Activated T-helper 2 cell treated with anti-CD3 and anti-CD28 coated beads, Interferon-gamma antibody, Interleukin-2, Interleukin-4, amounts not matched to agents 10 μg/mL and 5 μg/mL and 100 μg/mL, durations not matched to agents 14 hours and 24 hours and 36 hours (primary cell): ENCODE results near the gene RBM19. TPM values are rescaled to one million over a fixed set of nuclear protein-coding genes. Genes with fewer than 3 reads are reported as not detected.
A peak's percentile ranks its signal among the peaks of the same experiment; 100 is the strongest.

Experiments
- DNase-seq: peaks from one replicate; pipeline ENCODE4 v3.0.0; 2021; ENCODE audit warnings: low spot score
- H3K27ac Mint-ChIP-seq: one replicate; pipeline ENCODE4 v1.8.0; 2021; ENCODE audit warnings: mixed read lengths
- H3K27me3 Mint-ChIP-seq: one replicate; pipeline ENCODE4 v1.8.0; 2021; ENCODE audit warnings: low read depth, mixed read lengths
- H3K36me3 Mint-ChIP-seq: one replicate; pipeline ENCODE4 v1.8.0; 2021; ENCODE audit warnings: low read depth, mixed read lengths
- H3K4me1 Mint-ChIP-seq: one replicate; pipeline ENCODE4 v1.8.0; 2021; ENCODE audit warnings: low read depth, mixed read lengths
- H3K4me3 Mint-ChIP-seq: one replicate; pipeline ENCODE4 v1.8.0; 2021; ENCODE audit warnings: low read depth, mild to moderate bottlenecking, moderate library complexity, mixed read lengths
- H3K9me3 Mint-ChIP-seq: one replicate; pipeline ENCODE4 v1.8.0; 2021; ENCODE audit warnings: mixed read lengths
- intact Hi-C: fragments of 100-400 bp; cut with micrococcal nuclease; formaldehyde crosslinking; loops from one replicate; pipeline ENCODE4 v1.15.1; 2023
- total RNA-seq: library from RNA; stranded (reverse); gene quantifications from 2 replicates; pipeline ENCODE4 v1.2.3, GENCODE V29; 2022

RBM19 gene
- total RNA-seq, 1 donor from 2014 or later, result 96.8 TPM

DNA sequence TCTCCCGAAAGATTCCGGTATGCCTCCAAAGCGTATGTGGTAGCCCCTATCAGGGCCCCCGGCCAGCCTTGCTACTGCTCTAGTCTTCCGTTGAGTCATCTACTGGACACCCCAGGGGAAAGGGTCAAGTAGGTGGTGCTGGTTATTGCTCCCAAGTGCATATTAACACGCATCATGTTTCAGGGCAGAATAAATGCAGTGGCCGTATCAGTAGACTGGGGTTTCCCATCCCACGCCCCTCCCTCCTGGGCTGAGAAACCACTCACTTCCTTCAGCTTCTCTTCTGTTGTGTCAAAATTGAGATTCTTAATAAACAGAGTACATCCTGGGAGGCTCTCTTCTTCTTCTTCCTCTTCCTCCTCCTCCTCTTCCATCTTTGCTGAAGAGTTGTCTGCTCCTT, 39.3 kb downstream of the RBM19 start:
- Mint-ChIP-seq H3K4me1 (peaks cover 18% of the 10 kb centered on the region), H3K27ac (no peak overlapping the region), H3K4me3 (no peak overlapping the region), H3K27me3 (no peaks in the 10 kb centered on the region), H3K36me3 (peaks cover 67% of the 10 kb centered on the region), H3K9me3 (no peaks in the 10 kb centered on the region)
- no peak for DNase-seq
- intact Hi-C loops, result no loop called here

DNA sequence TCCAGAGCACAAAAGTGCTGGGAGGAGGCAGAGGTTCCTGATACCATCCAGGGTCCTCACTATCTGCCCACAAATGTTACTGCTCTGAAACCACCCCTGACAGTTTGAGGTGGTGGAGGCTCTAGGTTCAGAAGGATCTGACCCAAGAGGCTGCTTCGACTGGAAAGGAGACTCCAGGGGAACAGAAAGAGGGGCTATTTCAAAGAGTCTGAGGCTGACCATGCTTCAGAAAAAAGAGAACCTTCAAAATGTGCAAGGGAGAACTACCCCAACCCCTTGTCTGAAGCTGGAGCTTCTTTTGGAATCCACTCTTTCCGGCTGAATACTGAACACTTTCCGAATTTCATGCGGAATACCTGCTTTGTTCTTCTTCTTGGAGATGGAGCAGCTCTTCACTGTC, 41.8 kb downstream of the RBM19 start:
- Mint-ChIP-seq H3K27me3 (no peaks in the 10 kb centered on the region), H3K27ac (no peak overlapping the region), H3K9me3 (no peaks in the 10 kb centered on the region), H3K36me3 (peaks cover 65% of the 10 kb centered on the region), H3K4me1 (peaks cover 12% of the 10 kb centered on the region), H3K4me3 (no peak overlapping the region)
- no peak for DNase-seq
- intact Hi-C loops, result no loop called here

DNA sequence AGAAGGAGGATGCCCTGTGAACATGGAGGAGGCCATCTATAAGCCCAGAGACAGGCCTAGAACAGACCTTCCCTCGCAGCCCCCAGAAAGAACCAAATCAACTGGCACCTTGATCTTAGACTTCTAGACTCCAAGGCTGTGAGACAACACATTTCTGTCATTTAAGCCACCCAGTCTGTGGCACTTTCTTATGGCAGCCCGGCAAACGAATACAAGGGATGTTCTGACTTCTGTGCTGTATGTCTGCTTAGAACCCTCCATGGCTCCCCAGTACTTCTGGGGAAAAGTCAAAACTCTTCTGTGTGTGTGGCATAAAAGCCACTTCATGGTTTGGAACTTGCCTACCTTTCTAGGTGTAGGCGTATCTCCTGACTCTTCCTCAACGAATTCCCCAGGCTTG, 42.9 kb downstream of the RBM19 start:
- DNase-seq, result no peak
- Mint-ChIP-seq H3K4me3 (no peak overlapping the region), H3K27me3 (no peaks in the 10 kb centered on the region), H3K4me1 (peaks cover 9% of the 10 kb centered on the region), H3K9me3 (no peaks in the 10 kb centered on the region), H3K27ac (no peak overlapping the region), H3K36me3 (peaks cover 68% of the 10 kb centered on the region)
- intact Hi-C loops, result no loop called here

DNA sequence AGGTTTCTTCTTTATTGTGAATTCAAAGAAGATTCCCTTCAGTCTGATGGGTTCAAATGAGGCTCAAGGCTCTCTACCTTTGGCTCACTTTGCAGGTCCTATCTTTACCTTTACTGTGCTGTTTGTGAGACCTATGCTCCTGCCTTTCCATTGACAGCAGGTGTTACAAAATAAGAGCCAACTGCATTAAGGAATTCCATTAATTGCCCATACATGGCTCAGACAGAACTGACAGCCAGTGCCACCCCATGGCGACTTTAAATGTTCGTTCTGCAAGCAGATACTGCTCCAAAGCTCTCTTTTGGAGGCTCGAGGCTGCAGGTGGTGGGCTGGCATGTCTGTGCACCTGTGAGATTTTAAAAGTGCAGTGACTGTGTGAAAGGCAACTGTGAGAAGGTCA, 44.7 kb downstream of the RBM19 start:
- no peaks in the 10 kb centered on the region for H3K27me3 Mint-ChIP-seq
- DNase-seq, result no peak
- H3K9me3 Mint-ChIP-seq, result no peaks in the 10 kb centered on the region
- peaks cover under 1% of the 10 kb centered on the region for H3K4me1 Mint-ChIP-seq
- intact Hi-C loops, result no loop called here
- H3K27ac Mint-ChIP-seq, result no peak overlapping the region
- no peak overlapping the region for H3K4me3 Mint-ChIP-seq
- peaks cover 71% of the 10 kb centered on the region for H3K36me3 Mint-ChIP-seq

DNA sequence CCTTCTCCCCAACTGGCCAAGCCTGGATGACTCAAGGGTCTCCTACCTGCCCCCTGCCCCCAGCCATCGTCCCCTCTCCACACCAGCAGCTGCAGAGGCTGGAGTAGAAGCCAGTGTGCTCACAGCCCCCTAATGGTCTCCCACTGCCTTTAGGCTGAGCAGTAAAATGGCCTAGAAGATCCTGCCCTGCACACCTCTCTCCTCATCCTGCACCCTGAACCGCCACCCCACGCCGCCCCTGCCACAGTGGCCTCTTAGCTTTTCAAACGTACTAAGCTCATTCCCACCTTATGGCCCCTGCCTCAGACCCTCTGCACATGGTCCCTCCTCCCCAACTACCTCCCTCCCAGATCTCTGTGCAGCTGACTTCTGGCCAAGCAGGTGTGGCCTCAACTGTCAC, 46.3 kb downstream of the RBM19 start:
- no peak for DNase-seq
- no peaks in the 10 kb centered on the region for H3K4me1 Mint-ChIP-seq
- H3K27ac Mint-ChIP-seq, result no peak overlapping the region
- H3K4me3 Mint-ChIP-seq, result no peak overlapping the region
- H3K36me3 Mint-ChIP-seq, result peaks cover 64% of the 10 kb centered on the region
- H3K9me3 Mint-ChIP-seq, result no peaks in the 10 kb centered on the region
- no peaks in the 10 kb centered on the region for H3K27me3 Mint-ChIP-seq
- intact Hi-C loops, result no loop called here

DNA sequence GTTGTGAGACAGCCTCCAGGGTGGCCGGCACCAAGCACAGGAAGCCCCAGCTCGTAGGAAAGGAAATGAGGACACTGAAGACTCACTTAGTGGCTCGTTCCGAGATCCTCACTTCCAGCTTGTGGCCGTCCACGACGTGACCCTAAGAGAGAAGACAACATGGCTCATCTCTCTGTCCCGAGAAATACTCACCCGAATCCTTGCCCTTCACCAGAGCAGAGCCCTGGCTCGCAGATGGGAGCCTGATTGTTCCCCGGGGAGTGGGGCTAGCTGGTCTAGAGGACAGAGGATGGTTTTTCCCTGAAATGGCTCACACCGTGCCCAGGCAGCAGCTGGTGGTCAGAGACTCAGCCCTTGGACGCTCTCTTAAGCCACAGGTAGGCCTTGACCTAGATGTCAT, 47.8 kb downstream of the RBM19 start:
- Mint-ChIP-seq H3K4me1 (no peaks in the 10 kb centered on the region), H3K27me3 (no peaks in the 10 kb centered on the region), H3K36me3 (peaks cover 53% of the 10 kb centered on the region), H3K4me3 (no peak overlapping the region), H3K9me3 (no peaks in the 10 kb centered on the region), H3K27ac (no peak overlapping the region)
- no peak for DNase-seq
- intact Hi-C loops, result no loop called here

DNA sequence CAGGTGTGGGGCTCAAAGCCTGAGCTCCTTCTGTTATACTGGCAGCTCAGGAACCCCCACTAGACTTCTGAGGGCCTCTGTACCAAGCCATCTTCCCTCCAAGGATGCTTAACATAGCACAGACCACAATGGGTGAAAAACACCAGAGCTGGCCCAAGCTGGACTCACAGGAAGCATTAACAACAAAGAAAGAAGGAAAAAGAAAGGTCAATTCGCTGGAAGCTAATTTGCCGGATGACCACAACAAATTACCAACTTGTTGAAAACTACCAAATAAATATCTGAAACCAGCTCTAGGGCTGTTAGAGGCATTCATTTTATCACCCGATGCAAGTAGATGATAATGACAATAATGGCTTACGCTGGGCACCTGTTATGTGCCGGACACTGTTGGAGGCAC, 48.7 kb downstream of the RBM19 start:
- no peaks in the 10 kb centered on the region for H3K9me3 Mint-ChIP-seq
- intact Hi-C loops, result no loop called here
- no peak overlapping the region for H3K27ac Mint-ChIP-seq
- peaks cover 51% of the 10 kb centered on the region for H3K36me3 Mint-ChIP-seq
- no peak for DNase-seq
- H3K4me3 Mint-ChIP-seq, result no peak overlapping the region
- H3K4me1 Mint-ChIP-seq, result no peaks in the 10 kb centered on the region
- no peaks in the 10 kb centered on the region for H3K27me3 Mint-ChIP-seq

DNA sequence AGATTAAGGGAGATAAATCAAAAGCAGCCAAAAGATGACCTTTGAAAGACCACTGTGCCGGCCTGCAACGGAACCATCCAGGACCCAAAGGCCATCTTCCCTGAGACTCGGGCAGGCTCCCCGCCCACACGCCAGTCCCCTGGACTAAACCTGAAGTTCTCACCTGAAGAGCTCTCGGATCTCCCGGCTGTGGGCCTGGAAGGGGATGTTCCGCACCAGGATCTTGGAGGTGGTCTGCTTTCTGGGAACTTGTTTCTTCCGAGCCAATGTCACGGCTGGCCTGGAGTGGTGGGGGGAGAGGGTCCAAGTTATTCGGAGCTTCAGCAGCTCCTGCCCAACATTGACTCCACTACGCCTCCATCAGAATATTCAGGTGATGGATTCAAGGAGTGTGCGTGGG, 51.3 kb downstream of the RBM19 start:
- H3K36me3 Mint-ChIP-seq, result peaks cover 44% of the 10 kb centered on the region
- H3K27me3 Mint-ChIP-seq, result no peaks in the 10 kb centered on the region
- H3K9me3 Mint-ChIP-seq, result no peaks in the 10 kb centered on the region
- intact Hi-C loops, result loop anchor here (5.0 kb wide), 1 partner anchor 453 kb away; no protein-coding TSS in a partner anchor
- no peak overlapping the region for H3K27ac Mint-ChIP-seq
- no peak for DNase-seq
- H3K4me1 Mint-ChIP-seq, result no peaks in the 10 kb centered on the region
- no peak overlapping the region for H3K4me3 Mint-ChIP-seq

DNA sequence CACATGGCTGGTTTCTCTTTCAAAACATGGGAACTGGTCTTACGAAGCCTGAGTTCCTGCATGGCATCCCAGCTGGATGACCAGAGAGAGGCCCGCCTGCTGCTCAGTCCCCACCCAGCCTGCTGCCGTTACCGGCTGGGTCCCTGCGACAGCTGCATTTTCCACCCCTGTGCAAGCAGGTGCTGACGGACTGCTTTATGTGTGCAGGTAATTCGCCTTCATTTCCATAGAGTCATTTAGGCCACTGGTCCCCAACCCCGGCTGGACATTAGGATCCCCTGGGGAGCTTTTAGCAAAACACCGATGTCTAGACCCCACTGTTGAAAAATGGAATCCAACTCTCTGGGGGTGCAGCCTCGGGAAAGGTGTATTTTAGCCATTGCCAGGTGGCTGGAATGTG, 51.9 kb downstream of the RBM19 start:
- Mint-ChIP-seq H3K36me3 (peaks cover 42% of the 10 kb centered on the region), H3K4me1 (no peaks in the 10 kb centered on the region), H3K4me3 (no peak overlapping the region), H3K9me3 (no peaks in the 10 kb centered on the region), H3K27ac (no peak overlapping the region), H3K27me3 (no peaks in the 10 kb centered on the region)
- no peak for DNase-seq
- intact Hi-C loops, result loop anchor here (5.0 kb wide), 1 partner anchor 452 kb away; no protein-coding TSS in a partner anchor

DNA sequence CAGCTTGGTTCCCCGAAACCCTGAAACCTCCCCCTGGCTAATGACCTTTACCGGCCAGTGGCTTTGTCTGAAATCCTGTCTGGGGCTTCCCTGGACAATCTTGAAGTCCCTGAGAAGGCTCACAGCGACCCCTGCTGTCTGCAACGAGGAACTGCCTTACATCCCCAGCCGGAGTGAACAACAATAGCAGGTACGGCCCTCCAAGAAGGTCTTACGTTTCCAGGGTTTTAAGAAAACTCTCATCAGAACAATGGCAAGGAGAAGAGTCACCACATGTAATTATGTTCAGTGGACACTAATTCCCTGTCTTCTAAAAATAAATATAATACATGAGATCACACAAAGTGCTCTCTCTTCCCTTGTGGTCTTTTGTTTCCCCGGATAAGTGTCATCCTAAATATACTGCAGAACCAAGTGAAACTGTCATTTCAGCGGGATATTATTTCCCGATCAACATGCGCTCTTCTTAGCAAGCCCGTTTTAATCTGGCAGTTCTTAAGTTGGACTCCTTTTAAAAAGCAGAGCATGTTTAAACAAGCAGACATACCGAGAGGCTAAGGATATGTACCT, 53.3 kb downstream of the RBM19 start:
- Mint-ChIP-seq H3K4me1 (no peaks in the 10 kb centered on the region), H3K27me3 (no peaks in the 10 kb centered on the region), H3K9me3 (no peaks in the 10 kb centered on the region), H3K4me3 (no peak overlapping the region), H3K36me3 (peaks cover 41% of the 10 kb centered on the region), H3K27ac (no peak overlapping the region)
- peak; percentile 22 for DNase-seq
- intact Hi-C loops, result loop anchor here (5.0 kb wide), 1 partner anchor 451 kb away; no protein-coding TSS in a partner anchor

DNA sequence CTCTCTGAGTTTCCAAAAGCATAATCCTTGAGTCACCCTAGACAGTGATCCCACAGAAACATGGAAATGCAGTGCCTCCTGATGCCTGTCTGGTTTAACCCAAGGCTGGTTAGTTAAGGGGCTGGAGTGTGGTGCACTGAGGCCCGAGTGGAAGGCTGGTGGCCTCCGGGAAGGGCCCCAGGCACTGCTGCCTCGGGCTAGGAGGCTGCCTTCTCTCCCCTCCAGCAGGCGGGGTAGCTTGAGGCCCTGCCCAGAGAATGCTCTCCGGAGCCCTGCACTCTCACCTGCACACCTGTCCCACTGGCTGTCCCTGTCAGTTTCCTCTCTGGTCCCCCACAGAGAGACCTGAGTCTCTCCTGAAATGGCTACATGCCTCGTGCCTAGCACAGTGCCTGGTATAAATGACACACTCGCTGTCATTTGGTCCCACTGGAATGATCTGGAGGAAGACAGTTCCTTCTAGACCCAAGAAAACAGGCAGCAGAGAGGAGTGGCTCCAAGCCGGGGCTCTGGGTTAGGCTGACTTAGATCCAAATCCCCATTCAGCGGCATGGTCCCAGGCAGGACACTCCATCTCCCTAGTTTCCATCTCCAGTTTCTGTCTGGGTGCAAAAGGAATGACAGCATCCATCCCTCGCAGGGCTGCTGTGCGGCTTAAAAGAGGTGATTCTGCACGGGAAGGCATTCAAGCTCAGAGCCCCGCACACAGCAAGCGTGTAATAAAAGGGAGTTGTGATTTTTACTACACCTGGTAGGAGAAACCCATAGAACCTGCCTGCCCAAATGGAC, 54.0 kb downstream of the RBM19 start:
- H3K27me3 Mint-ChIP-seq, result no peaks in the 10 kb centered on the region
- no peaks in the 10 kb centered on the region for H3K4me1 Mint-ChIP-seq
- H3K4me3 Mint-ChIP-seq, result no peak overlapping the region
- H3K9me3 Mint-ChIP-seq, result no peaks in the 10 kb centered on the region
- H3K27ac Mint-ChIP-seq, result no peak overlapping the region
- intact Hi-C loops, result loop anchor here (5.0 kb wide), 1 partner anchor 450 kb away; no protein-coding TSS in a partner anchor
- DNase-seq, result no peak
- peaks cover 38% of the 10 kb centered on the region for H3K36me3 Mint-ChIP-seq

DNA sequence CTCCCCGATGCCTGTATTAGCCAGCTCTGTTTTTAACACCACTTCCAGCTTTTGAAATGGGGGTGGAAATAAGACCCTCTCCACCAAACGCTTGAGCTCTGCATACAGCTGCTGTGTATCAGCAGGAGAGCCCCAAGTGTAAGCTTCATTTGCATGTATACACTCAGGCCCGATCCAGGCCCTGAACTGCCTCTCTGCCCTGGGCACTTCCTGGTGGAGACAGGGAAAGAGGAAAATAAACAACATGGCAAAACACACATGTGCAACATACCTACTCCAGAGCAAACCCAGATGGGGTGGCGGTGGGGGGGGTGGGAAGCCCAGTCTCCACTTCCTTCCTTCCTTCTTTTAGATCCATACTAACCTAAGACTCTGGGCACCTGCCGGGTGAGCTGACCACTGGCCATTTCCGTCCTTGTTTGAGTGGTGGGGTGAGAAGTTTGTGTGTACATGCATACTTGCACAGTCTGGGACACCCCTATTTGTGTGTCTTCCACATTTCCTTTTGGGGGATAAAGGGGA, 55.3 kb downstream of the RBM19 start:
- Mint-ChIP-seq H3K36me3 (peaks cover 37% of the 10 kb centered on the region), H3K27me3 (no peaks in the 10 kb centered on the region), H3K4me3 (no peak overlapping the region), H3K4me1 (no peaks in the 10 kb centered on the region), H3K9me3 (no peaks in the 10 kb centered on the region), H3K27ac (no peak overlapping the region)
- no peak for DNase-seq
- intact Hi-C loops, result loop anchor here (5.0 kb wide), 1 partner anchor 449 kb away; no protein-coding TSS in a partner anchor

DNA sequence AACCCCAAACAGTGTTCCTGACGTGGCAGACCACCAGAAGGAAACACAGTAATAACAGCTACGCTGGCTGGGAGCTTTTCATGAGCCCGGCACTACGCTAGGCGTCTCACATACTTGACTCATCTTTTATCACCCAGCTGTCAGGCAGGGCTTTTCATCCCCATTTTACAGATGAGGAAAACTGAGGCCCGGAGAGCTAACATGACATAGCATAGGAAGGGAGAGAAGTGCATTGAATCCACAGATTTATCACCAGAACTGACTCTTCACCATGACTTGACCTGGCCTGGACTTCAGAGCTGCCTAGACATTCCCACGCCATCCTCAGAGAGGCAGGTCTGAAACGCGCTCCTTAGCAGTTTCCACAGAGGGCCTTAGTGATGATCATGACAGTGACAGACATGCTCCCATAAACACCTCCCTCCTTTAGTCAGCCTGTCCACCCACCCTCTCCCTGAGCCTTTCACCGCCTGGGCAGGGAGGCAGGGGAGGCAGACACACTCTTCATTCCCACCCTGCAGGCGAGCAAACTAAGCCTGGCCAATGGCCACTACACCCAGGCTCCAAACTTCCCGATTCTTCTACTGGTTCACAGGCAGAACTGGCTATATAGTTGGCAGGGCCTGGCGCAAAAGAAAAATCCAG, 56.2 kb downstream of the RBM19 start:
- Mint-ChIP-seq H3K27me3 (no peaks in the 10 kb centered on the region), H3K36me3 (peaks cover 41% of the 10 kb centered on the region), H3K9me3 (no peaks in the 10 kb centered on the region), H3K27ac (no peak overlapping the region), H3K4me1 (no peaks in the 10 kb centered on the region), H3K4me3 (no peak overlapping the region)
- DNase-seq, result no peak
- intact Hi-C loops, result loop anchor here (5.0 kb wide), 1 partner anchor 448 kb away; no protein-coding TSS in a partner anchor
